Head of caudate nucleus (tissue), 42 donors: ENCODE results near the gene TCEAL1.

Experiments used
- DNase-seq, 42 donors: peaks; one replicate each; pipeline versions ENCODE4 v3.0.0 to v3.0.0-alpha.2; 2020 to 2021; ENCODE audit warnings: mixed read lengths in 7 of 42
- intact Hi-C: fragments of 100-400 bp; cut with DNase I; formaldehyde crosslinking; loops from one replicate; pipeline ENCODE4 v1.15.0; 2022

Gene TCEAL1

GRCh38 chrX:103666202-103667107 lies 37.7 kb downstream of the TCEAL1 start:
- intact Hi-C loops, result no loop called here
- DNase-seq, result no peak

- intact Hi-C loops, result no loop called here
- no peak for DNase-seq
These were observed 41.0 kb downstream of the TCEAL1 start for GRCh38 chrX:103669745-103670144.

GRCh38 chrX:103674531-103675454 lies 46.0 kb downstream of the TCEAL1 start:
- intact Hi-C loops, result no loop called here
- DNase-seq, result no peak

- intact Hi-C loops, result no loop called here
- DNase-seq, result no peak
These were observed 49.6 kb downstream of the TCEAL1 start for GRCh38 chrX:103678199-103678993.
